HK-2 (cell line): ENCODE measurements around the gene NMB.

ENCODE experiments used
- DNase-seq: peaks from one replicate; pipeline ENCODE4 v3.0.0-alpha.2; 2018; ENCODE audit not compliant: unreplicated experiment

Gene NMB

DNA sequence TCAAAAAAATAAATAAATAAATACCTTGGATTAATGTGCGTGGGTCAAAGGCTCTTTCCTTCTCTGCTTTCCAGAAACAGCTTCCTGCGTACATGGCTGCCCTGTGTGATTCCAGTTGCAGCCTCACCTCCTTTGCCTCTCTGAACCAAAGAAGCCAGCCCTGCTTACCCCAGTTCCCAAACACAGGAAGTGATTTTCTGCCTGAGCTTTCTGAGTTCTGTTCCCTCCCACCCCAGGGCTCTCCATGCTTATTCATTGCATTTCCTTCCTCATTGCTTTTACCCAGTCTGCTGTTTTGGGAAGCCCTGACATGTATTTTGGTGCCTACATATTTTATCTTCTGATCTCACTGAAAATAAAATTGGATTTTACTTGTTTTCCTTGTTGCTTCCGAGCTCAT is 41.8 kb downstream of the NMB start:
- no peak for DNase-seq

DNA sequence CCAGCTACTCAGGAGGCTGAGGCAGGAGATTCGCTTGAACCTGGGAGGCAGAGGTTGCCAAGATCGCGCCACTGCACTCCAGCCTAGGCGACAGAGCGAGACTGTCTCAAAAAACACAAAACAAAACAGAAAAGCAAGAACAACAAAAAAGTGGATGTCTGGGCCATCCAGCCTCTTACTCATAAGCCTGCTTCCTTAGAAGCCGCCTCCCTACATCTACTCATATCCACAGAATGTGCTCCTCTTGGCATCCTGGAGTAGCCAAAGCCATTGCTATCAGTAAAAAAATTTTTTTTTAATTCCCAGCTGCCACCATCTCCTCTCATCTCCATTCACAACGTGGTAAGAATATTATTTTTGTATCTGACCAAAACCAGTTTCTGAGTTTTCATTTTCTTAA is 46.4 kb downstream of the NMB start:
- DNase-seq, result no peak

DNA sequence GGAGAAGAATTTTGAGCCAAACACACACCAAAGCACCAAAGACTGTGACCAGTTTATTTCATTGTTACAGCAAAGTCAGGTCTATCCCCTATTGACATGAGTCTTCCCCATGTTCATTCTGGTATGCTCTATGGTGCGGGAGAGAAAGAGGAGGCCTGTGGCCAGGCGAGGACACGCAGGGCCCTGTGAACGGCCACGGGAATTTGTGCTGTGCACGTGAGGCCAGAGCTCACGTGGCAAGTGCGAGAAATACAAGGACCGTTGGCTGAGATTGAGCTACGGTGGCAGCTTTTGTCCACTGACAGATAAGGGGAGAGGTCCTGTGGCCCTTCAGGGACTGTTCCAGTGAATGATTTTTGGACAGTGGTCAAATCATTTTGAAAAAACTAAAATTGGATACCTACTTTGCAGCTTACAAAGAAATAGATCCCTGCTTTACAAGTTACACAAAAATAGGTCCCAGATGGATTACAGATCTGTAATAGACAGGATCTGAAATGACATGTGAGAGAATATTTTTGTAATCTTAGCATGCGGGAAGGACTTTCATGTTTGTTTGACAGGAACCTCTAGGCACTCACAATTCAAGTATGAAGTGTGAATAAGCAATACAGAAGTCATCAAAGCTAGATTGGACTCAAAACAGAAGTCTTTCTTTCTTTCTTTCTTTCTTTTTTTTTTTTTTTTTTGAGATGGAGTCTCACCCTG is 48.0 kb downstream of the NMB start:
- DNase-seq, result no peak

DNA sequence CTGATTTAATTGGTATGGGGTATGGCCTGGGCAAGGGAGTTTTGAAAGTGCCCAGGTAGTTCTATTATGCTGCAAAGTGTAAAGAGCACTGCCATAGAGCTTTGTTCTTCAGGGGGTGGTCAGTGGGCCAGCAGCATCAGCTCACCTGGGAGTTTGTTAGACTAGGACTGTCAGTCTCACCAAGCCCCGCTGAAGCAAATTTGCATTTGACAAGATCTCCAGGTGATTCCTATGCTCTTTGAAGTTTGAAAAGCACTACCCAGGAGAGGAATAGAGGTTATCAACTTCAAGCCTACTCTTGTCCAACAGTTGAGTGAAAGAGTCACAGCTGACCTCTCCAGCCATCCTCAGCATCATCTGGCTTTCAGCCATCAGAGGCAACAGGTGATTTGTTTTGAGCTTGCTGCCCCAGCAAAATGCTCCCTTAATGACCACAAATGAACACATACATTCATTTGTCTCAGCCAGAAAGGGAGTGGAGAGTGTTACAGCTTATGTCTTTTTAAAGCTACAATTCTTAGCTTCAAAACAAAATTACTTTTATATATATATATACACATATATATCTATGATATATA is 49.2 kb downstream of the NMB start:
- DNase-seq, result no peak

DNA sequence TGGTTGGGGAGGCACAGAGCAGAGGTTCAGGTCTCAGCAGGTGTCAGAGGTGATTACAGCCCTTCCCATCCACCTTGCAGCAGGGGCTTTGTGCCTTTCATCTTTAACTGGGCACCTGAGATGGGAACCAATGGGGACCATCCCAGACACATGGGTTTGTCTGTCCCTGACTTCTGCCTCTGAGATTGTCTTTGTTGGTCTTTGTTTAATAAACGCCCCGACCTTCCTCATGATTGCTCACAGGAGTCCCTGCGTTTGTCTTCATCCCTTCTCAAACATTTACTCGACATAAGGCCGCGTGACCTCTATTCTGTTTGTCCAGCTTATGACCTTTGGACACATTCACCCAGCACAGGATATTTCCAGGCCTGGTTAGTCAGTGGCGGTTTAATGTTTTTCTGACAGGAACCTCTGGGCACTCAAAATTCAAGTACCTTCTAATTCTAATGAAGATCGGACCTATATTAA is 51.3 kb downstream of the NMB start:
- no peak for DNase-seq

DNA sequence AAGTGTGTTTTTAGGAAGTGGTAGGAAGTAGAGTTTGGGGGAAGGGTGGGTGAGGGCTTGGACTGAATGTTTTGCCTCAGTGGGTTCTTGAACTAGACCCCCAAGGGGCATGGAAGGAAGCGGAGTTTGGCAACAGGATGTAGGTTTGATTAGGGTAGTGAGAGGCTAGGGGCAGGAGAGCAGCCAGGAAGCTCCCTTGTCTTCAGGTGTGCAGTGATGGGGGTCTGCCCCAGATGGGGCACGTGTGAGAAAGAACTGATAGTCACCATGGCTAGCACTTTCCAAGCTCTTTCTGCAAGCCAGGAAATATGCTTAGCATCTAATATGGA is 52.5 kb downstream of the NMB start:
- DNase-seq, result no peak
